Hepatocyte (in vitro differentiated cells): Measurements from ENCODE around the gene BLM. TPM values are rescaled to one million over a fixed set of nuclear protein-coding genes. Genes with fewer than 3 reads are reported as not detected.

Experiments
- DNase-seq: peaks from one replicate; pipeline ENCODE4 v3.0.0-alpha.2; 2016; ENCODE audit warnings: low spot score
- H2AFZ ChIP-seq: fragments of 200-600 bp; sonication (generic); 2 replicates; pipeline ENCODE4 v1.6.0; 2016; ENCODE audit warnings: antibody characterized with exemption, mild to moderate bottlenecking
- H3K27ac ChIP-seq: fragments of 200-600 bp; sonication (generic); 2 replicates; pipeline ENCODE4 v1.5.1; 2016; ENCODE audit warnings: mild to moderate bottlenecking
- H3K27me3 ChIP-seq: fragments of 200-600 bp; sonication (generic); 2 replicates; pipeline ENCODE4 v1.6.1; 2016
- H3K36me3 ChIP-seq: fragments of 200-600 bp; sonication (generic); replicated peaks from 2 replicates; pipeline ENCODE4 v1.5.1; 2016; ENCODE audit warnings: low read depth; ENCODE audit not compliant: insufficient read depth
- H3K4me1 ChIP-seq: fragments of 200-600 bp; sonication (generic); 2 replicates; pipeline ENCODE4 v1.5.1; 2016; ENCODE audit warnings: mild to moderate bottlenecking, moderate library complexity; ENCODE audit not compliant: insufficient read depth
- H3K4me2 ChIP-seq: fragments of 200-600 bp; sonication (generic); 2 replicates; pipeline ENCODE4 v1.6.0; 2016
- H3K4me3 ChIP-seq: fragments of 200-600 bp; sonication (generic); 2 replicates; pipeline ENCODE4 v1.5.1; 2016; ENCODE audit warnings: mild to moderate bottlenecking
- H3K79me2 ChIP-seq: fragments of 200-600 bp; sonication (generic); 2 replicates; pipeline ENCODE4 v1.6.0; 2017; ENCODE audit warnings: mild to moderate bottlenecking
- H3K9me2 ChIP-seq: fragments of 200-600 bp; sonication (generic); replicated peaks from 2 replicates; pipeline ENCODE4 v1.6.0; 2017; ENCODE audit warnings: mild to moderate bottlenecking; ENCODE audit not compliant: insufficient read depth
- H3K9me3 ChIP-seq: fragments of 200-600 bp; sonication (generic); 2 replicates; pipeline ENCODE4 v1.5.1; 2016; ENCODE audit warnings: low read depth, mild to moderate bottlenecking
- H4K20me1 ChIP-seq: fragments of 200-600 bp; sonication (generic); 2 replicates; pipeline ENCODE4 v1.6.0; 2016; ENCODE audit warnings: mild to moderate bottlenecking; ENCODE audit not compliant: insufficient read depth, poor library complexity, severe bottlenecking
- EZH2 ChIP-seq: fragments of 200-600 bp; sonication (generic); IDR thresholded peaks from 2 replicates; pipeline ENCODE4 v1.6.1; 2016; ENCODE audit warnings: antibody characterized with exemption, mild to moderate bottlenecking, borderline replicate concordance
- EZH2phosphoT487 ChIP-seq: fragments of 200-600 bp; sonication (generic); IDR thresholded peaks from one replicate; pipeline ENCODE4 v1.6.1; 2018; ENCODE audit warnings: antibody characterized with exemption, mild to moderate bottlenecking, low read depth, moderate library complexity; ENCODE audit not compliant: unreplicated experiment, severe bottlenecking
- WGBS: methylation state at CpG from one replicate; pipeline ENCODE4 v1.1.6; 2016; ENCODE audit warnings: low lambda C conversion rate; ENCODE audit errors: missing lambda C conversion rate; 5-methylcytosine and 5-hydroxymethylcytosine counted together
- polyA plus RNA-seq: library from polyadenylated mRNA; unstranded; fragments of >200 nt; fragmentation: Nextera tagmentation; extraction: Ambion mirVana; gene quantifications from 2 replicates; pipeline ENCODE4 v1.2.1, GENCODE V29; 2016
- total RNA-seq: library from RNA; depleted of rRNA; stranded (reverse); fragments of >200 nt; gene quantifications from 2 replicates; pipeline ENCODE4 v1.2.3, GENCODE V29; 2014
- TF ChIP-seq, protein P1 (sequence below): fragments of 200-600 bp; sonication (generic); IDR thresholded peaks from 2 replicates; pipeline ENCODE4 v1.5.1; 2016; ENCODE audit warnings: antibody characterized with exemption, mild to moderate bottlenecking; ENCODE audit not compliant: poor library complexity

BLM gene
- total and polyA plus RNA-seq, 2 experiments from 2014 or later, result 1.7 to 3.5 TPM

DNA sequence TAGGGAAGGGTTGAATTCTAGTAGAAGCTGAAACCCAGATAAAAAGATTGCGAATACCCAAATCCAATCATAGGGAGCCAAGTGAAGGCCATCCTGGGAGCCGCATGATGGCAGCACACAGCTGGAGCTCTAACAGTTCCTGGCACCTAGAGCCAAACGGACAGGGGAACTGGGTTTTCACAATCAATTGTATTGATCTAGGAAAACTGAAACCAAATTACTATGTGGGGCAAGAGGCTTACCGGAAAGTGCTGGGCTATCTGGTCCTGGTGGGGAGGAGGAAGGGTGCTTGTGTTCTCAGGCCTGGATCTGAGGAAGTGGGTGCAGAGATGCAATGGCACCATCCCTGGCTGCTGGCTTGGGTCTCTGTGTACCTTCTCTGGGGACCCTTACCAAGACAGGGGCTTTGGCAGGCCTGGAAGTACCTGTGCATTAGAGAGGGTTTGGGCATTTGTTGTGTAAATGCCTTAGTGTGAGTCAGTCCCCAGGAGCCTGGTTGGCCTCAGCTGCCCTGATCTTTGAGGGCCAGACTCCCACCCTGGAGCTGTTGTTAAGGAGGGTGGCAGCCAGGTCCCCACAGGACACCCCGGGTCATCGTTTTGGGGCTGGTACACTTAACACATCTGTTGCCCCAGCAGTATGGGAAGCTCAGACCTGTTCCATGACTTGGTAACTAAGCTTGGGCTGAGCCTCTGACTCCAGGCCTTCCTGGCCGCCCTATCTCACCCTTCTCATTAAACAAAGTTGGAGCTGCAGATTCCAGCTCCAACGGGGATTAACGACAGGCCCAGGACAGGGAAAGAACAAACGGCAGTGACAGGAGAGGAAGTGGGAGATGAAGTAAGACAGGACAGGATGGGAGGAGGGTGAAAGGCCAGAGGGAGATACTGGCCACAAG lies 142.3 kb downstream of the BLM start:
- 34% methylated on average over 10 of the region's 10 CpGs for WGBS
- peak overlapping the region; percentile 60 for H3K27ac ChIP-seq
- DNase-seq, result no peak
- H3K4me3 ChIP-seq, result no peak overlapping the region
- no peaks in the 10 kb centered on the region for H3K36me3 ChIP-seq
- no peaks in the 10 kb centered on the region for H3K9me2 ChIP-seq
- peaks cover 5% of the 10 kb centered on the region for H3K4me1 ChIP-seq
- H2AFZ ChIP-seq, result no peak overlapping the region
- H3K9me3 ChIP-seq, result no peaks in the 10 kb centered on the region
- H3K4me2 ChIP-seq, result no peak overlapping the region
- no peaks in the 10 kb centered on the region for H4K20me1 ChIP-seq
- H3K79me2 ChIP-seq, result no peaks in the 10 kb centered on the region
- H3K27me3 ChIP-seq, result no peaks in the 10 kb centered on the region
- TF ChIP-seq, protein P1, sequence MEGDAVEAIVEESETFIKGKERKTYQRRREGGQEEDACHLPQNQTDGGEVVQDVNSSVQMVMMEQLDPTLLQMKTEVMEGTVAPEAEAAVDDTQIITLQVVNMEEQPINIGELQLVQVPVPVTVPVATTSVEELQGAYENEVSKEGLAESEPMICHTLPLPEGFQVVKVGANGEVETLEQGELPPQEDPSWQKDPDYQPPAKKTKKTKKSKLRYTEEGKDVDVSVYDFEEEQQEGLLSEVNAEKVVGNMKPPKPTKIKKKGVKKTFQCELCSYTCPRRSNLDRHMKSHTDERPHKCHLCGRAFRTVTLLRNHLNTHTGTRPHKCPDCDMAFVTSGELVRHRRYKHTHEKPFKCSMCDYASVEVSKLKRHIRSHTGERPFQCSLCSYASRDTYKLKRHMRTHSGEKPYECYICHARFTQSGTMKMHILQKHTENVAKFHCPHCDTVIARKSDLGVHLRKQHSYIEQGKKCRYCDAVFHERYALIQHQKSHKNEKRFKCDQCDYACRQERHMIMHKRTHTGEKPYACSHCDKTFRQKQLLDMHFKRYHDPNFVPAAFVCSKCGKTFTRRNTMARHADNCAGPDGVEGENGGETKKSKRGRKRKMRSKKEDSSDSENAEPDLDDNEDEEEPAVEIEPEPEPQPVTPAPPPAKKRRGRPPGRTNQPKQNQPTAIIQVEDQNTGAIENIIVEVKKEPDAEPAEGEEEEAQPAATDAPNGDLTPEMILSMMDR, result peak; percentile 4
- TF ChIP-seq EZH2phosphoT487, result no peak

- Histone ChIP-seq H3K27ac (no peak overlapping the region), H3K4me1 (peaks cover 5% of the 10 kb centered on the region), H3K36me3 (no peaks in the 10 kb centered on the region), H3K9me3 (no peaks in the 10 kb centered on the region), H3K9me2 (no peaks in the 10 kb centered on the region), H3K4me3 (no peak overlapping the region), H3K27me3 (no peaks in the 10 kb centered on the region), H2AFZ (no peak overlapping the region), H3K4me2 (no peak overlapping the region), H4K20me1 (no peaks in the 10 kb centered on the region), H3K79me2 (no peaks in the 10 kb centered on the region)
- TF ChIP-seq EZH2 (no peak), EZH2phosphoT487 (no peak)
- TF ChIP-seq, protein P1, result no peak
- 80% methylated on average over 7 of the region's 7 CpGs for WGBS
- no peak for DNase-seq
These were observed 143.3 kb downstream of the BLM start for GRCh38 chr15:90860450-90860849.

GRCh38 chr15:90860942-90861675 lies 144.0 kb downstream of the BLM start:
- H3K4me2 ChIP-seq, result no peak overlapping the region

More at GRCh38 chr15:90860942-90861675, 144.0 kb downstream of the BLM start:
- DNase-seq, result peak; percentile 43
- H3K4me3 ChIP-seq, result no peak overlapping the region
- H3K4me1 ChIP-seq, result peaks cover 6% of the 10 kb centered on the region
- no peaks in the 10 kb centered on the region for H3K27me3 ChIP-seq
- H3K36me3 ChIP-seq, result no peaks in the 10 kb centered on the region
- no peaks in the 10 kb centered on the region for H3K9me3 ChIP-seq
- H3K27ac ChIP-seq, result no peak overlapping the region
- no peaks in the 10 kb centered on the region for H3K9me2 ChIP-seq
- TF ChIP-seq EZH2phosphoT487, result no peak
- no peak for TF ChIP-seq EZH2
- TF ChIP-seq, protein P1, result no peak
- no peaks in the 10 kb centered on the region for H4K20me1 ChIP-seq
- 74% methylated on average over 14 of the region's 14 CpGs for WGBS
- no peak overlapping the region for H2AFZ ChIP-seq
- H3K79me2 ChIP-seq, result no peaks in the 10 kb centered on the region
